ENCODE results near the gene TADA1.

The TADA1 gene

DNA sequence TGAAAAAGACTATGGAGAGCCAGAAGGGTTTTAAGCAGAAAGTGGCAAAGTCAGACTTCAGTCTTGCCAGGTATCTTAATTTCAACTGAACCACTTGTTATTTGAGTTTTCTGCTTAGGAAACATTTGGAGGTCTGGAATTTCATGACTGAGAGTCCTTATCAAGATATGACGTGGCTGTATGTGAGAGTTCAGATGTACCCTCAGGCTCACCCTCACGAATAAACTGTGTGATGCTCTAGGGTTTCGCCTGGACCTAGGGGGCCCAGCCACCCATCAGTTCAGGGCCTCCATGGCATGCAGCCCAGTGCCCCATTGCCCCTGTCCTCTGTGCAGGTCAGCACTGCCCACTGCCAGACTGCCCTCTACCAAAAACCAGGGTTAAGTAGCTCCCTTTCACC lies 30.6 kb upstream of the TADA1 start:
- Histone ChIP-seq H3K4me1 (ENCODE audit: insufficient read depth, low read length) (peaks cover 5% of the 10 kb centered on the region), H3K36me3 (ENCODE audit: insufficient read depth, low read length) (no peaks in the 10 kb centered on the region), H2AFZ (ENCODE audit: low read depth, low read length) (no peak overlapping the region), H3K4me2 (ENCODE audit: insufficient read depth, low read length) (no peak overlapping the region), H3K9me3 (ENCODE audit: insufficient read depth, low read length, severe bottlenecking) (peaks cover 5% of the 10 kb centered on the region), H3K27ac (ENCODE audit: low read length) (no peak overlapping the region), H4K20me1 (ENCODE audit: insufficient read depth, low read length) (no peaks in the 10 kb centered on the region), H3K79me2 (ENCODE audit: insufficient read depth, low read length) (no peaks in the 10 kb centered on the region), H3K27me3 (ENCODE audit: insufficient read depth, low read length, poor library complexity) (no peaks in the 10 kb centered on the region), H3K9ac (ENCODE audit: low read depth, low read length) (no peak overlapping the region), H3K4me3 (ENCODE audit: low read depth in 1 of 2, low read length in 2 of 2) (no peak overlapping the region)
- TF ChIP-seq CTCF (IDR thresholded peaks at IDR 0.05; ENCODE audit: borderline replicate concordance, extremely low read depth, low read length, poor library complexity, severe bottlenecking) (no peak), EZH2 (IDR thresholded peaks at IDR 0.05; ENCODE audit: borderline replicate concordance, low read depth, low read length, severe bottlenecking) (no peak)
- ATAC-seq (ENCODE audit: insufficient read depth, low read depth) (no peak), DNase-seq (no peak)

GRCh38 chr1:166905900-166906299 lies 29.8 kb upstream of the TADA1 start:
- no peaks in the 10 kb centered on the region for H3K79me2 ChIP-seq (ENCODE audit: insufficient read depth, low read length)
- ATAC-seq (ENCODE audit: insufficient read depth, low read depth) = no peak
- H3K36me3 ChIP-seq (ENCODE audit: insufficient read depth, low read length) = no peaks in the 10 kb centered on the region
- no peaks in the 10 kb centered on the region for H3K27me3 ChIP-seq (ENCODE audit: insufficient read depth, low read length, poor library complexity)
- H3K27ac ChIP-seq (ENCODE audit: low read length) = no peak overlapping the region
- TF ChIP-seq EZH2 (IDR thresholded peaks at IDR 0.05; ENCODE audit: borderline replicate concordance, low read depth, low read length, severe bottlenecking) (no peak), CTCF (IDR thresholded peaks at IDR 0.05; ENCODE audit: borderline replicate concordance, extremely low read depth, low read length, poor library complexity, severe bottlenecking) (no peak)
- H3K4me2 ChIP-seq (ENCODE audit: insufficient read depth, low read length) = no peak overlapping the region
- H3K4me3 ChIP-seq (ENCODE audit: low read depth in 1 of 2, low read length in 2 of 2) = no peak overlapping the region
- peaks cover 1% of the 10 kb centered on the region for H3K9me3 ChIP-seq (ENCODE audit: insufficient read depth, low read length, severe bottlenecking)
- H3K9ac ChIP-seq (ENCODE audit: low read depth, low read length) = no peak overlapping the region
- no peak for DNase-seq
- H2AFZ ChIP-seq (ENCODE audit: low read depth, low read length) = no peak overlapping the region
- peaks cover 5% of the 10 kb centered on the region for H3K4me1 ChIP-seq (ENCODE audit: insufficient read depth, low read length)
- H4K20me1 ChIP-seq (ENCODE audit: insufficient read depth, low read length) = no peaks in the 10 kb centered on the region

DNA sequence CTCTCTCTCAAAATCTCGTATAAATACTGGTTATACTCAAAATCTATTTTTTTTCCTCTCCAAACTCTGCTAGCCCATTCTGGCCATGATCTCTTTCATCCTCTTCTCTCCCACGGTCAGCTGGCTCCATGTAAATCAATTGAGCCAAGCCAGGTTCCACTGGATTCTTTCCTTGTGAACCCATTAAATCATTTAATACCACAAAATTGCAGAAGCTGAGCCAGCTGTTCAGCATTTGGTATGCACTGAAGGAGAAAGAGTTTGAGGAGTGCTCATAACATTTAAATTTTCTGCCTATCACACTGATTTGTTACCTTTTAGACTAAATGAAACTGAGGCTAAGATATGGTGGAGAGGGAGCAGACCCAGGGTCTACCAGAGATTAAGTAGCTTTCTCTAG lies 29.1 kb upstream of the TADA1 start:
- no peaks in the 10 kb centered on the region for H3K9me3 ChIP-seq (ENCODE audit: insufficient read depth, low read length, severe bottlenecking)
- no peak overlapping the region for H3K4me3 ChIP-seq (ENCODE audit: low read depth in 1 of 2, low read length in 2 of 2)
- H3K27me3 ChIP-seq (ENCODE audit: insufficient read depth, low read length, poor library complexity) = no peaks in the 10 kb centered on the region
- no peak overlapping the region for H3K4me2 ChIP-seq (ENCODE audit: insufficient read depth, low read length)
- no peaks in the 10 kb centered on the region for H3K4me1 ChIP-seq (ENCODE audit: insufficient read depth, low read length)
- DNase-seq (no peak), ATAC-seq (ENCODE audit: insufficient read depth, low read depth) (no peak)
- H3K36me3 ChIP-seq (ENCODE audit: insufficient read depth, low read length) = no peaks in the 10 kb centered on the region
- TF ChIP-seq CTCF (IDR thresholded peaks at IDR 0.05; ENCODE audit: borderline replicate concordance, extremely low read depth, low read length, poor library complexity, severe bottlenecking) = no peak
- no peak for TF ChIP-seq EZH2 (IDR thresholded peaks at IDR 0.05; ENCODE audit: borderline replicate concordance, low read depth, low read length, severe bottlenecking)
- no peak overlapping the region for H3K9ac ChIP-seq (ENCODE audit: low read depth, low read length)
- H4K20me1 ChIP-seq (ENCODE audit: insufficient read depth, low read length) = no peaks in the 10 kb centered on the region
- H3K79me2 ChIP-seq (ENCODE audit: insufficient read depth, low read length) = no peaks in the 10 kb centered on the region
- no peak overlapping the region for H2AFZ ChIP-seq (ENCODE audit: low read depth, low read length)
- H3K27ac ChIP-seq (ENCODE audit: low read length) = no peak overlapping the region

GRCh38 chr1:166903232-166903631 lies 27.2 kb upstream of the TADA1 start:
- DNase-seq = no peak
- Histone ChIP-seq H3K4me1 (ENCODE audit: insufficient read depth, low read length) (no peaks in the 10 kb centered on the region), H4K20me1 (ENCODE audit: insufficient read depth, low read length) (no peaks in the 10 kb centered on the region), H3K27me3 (ENCODE audit: insufficient read depth, low read length, poor library complexity) (no peaks in the 10 kb centered on the region), H3K9ac (ENCODE audit: low read depth, low read length) (no peak overlapping the region), H2AFZ (ENCODE audit: low read depth, low read length) (no peak overlapping the region), H3K79me2 (ENCODE audit: insufficient read depth, low read length) (no peaks in the 10 kb centered on the region), H3K9me3 (ENCODE audit: insufficient read depth, low read length, severe bottlenecking) (peaks cover 3% of the 10 kb centered on the region), H3K4me3 (ENCODE audit: low read depth in 1 of 2, low read length in 2 of 2) (no peak overlapping the region), H3K4me2 (ENCODE audit: insufficient read depth, low read length) (no peak overlapping the region), H3K36me3 (ENCODE audit: insufficient read depth, low read length) (no peaks in the 10 kb centered on the region), H3K27ac (ENCODE audit: low read length) (no peak overlapping the region)
- TF ChIP-seq CTCF (IDR thresholded peaks at IDR 0.05; ENCODE audit: borderline replicate concordance, extremely low read depth, low read length, poor library complexity, severe bottlenecking) (no peak), EZH2 (IDR thresholded peaks at IDR 0.05; ENCODE audit: borderline replicate concordance, low read depth, low read length, severe bottlenecking) (no peak)
- ATAC-seq (ENCODE audit: insufficient read depth, low read depth) = no peak
